GM19324 (cell line): Measurements from ENCODE around the gene HK2.
"Not testable (repeated sequence)": the region's sequence is repeated elsewhere in the genome, so short reads cannot be mapped to it uniquely, and the experiment has no call there.

Source experiments
- ATAC-seq: cut with Tn5 transposase; IDR thresholded peaks from one replicate; pipeline ENCODE4 v1.9.1; 2021; ENCODE audit warnings: mild to moderate bottlenecking, moderate library complexity; ENCODE audit not compliant: unreplicated experiment, low FRiP score

Gene HK2

GRCh38 chr2:74876081-74876886 is 42.4 kb downstream of the HK2 start:
- no peak for ATAC-seq

- no peak for ATAC-seq
Observed at GRCh38 chr2:74877376-74877775, 43.4 kb downstream of the HK2 start.

- ATAC-seq = no peak
Observed at GRCh38 chr2:74877781-74878433, 44.0 kb downstream of the HK2 start.

GRCh38 chr2:74878551-74878950 is 44.6 kb downstream of the HK2 start:
- no peak for ATAC-seq

GRCh38 chr2:74880054-74880728 is 46.3 kb downstream of the HK2 start:
- no peak for ATAC-seq

- no peak for ATAC-seq
Observed at GRCh38 chr2:74881176-74881575, 47.2 kb downstream of the HK2 start.

GRCh38 chr2:74881626-74882298 is 47.8 kb downstream of the HK2 start:
- ATAC-seq = no peak

GRCh38 chr2:74882299-74882687 is 48.4 kb downstream of the HK2 start:
- no peak for ATAC-seq

- ATAC-seq = no peak
Observed at GRCh38 chr2:74883011-74883410, 49.1 kb downstream of the HK2 start.

- ATAC-seq = no peak
Observed at GRCh38 chr2:74884118-74884762, 50.3 kb downstream of the HK2 start.

GRCh38 chr2:74884866-74885265 is 50.9 kb downstream of the HK2 start:
- no peak for ATAC-seq

GRCh38 chr2:74886251-74886650 is 52.3 kb downstream of the HK2 start:
- no peak for ATAC-seq

- ATAC-seq = no peak
Observed at GRCh38 chr2:74886811-74887210, 52.9 kb downstream of the HK2 start.

- no peak for ATAC-seq
Observed at GRCh38 chr2:74887445-74887951, 53.6 kb downstream of the HK2 start.

- ATAC-seq = no peak
Observed at GRCh38 chr2:74887960-74888700, 54.2 kb downstream of the HK2 start.

- ATAC-seq = no peak
Observed at GRCh38 chr2:74889159-74889558, 55.2 kb downstream of the HK2 start.

- ATAC-seq = no peak
Observed at GRCh38 chr2:74890711-74891110, 56.8 kb downstream of the HK2 start.

- ATAC-seq = no peak
Observed at GRCh38 chr2:74891136-74891764, 57.3 kb downstream of the HK2 start.

- ATAC-seq = not testable (repeated sequence)
Observed at GRCh38 chr2:74891816-74892215, 57.9 kb downstream of the HK2 start.
